Stimulated activated CD4-positive, alpha-beta T cell treated with anti-CD3 and anti-CD28 coated beads, Interleukin-2, amount 100 ng/mL, for 48 hours (primary cell): ENCODE measurements around the gene CTXN1.
A peak's percentile ranks its signal among the peaks of the same experiment; 100 is the strongest.
"Not testable (repeated sequence)": the region's sequence is repeated elsewhere in the genome, so short reads cannot be mapped to it uniquely, and the experiment has no call there.

ENCODE experiments used
- DNase-seq, 2 donors: peaks; one replicate each; pipeline ENCODE4 v3.0.0-alpha.2; 2020

The CTXN1 gene

GRCh38 chr19:7944177-7944761, 18.3 kb upstream of the CTXN1 start:
- peak; percentile 87 to 88 for DNase-seq

GRCh38 chr19:7943444-7944176, 17.7 kb upstream of the CTXN1 start, which contains the start of gene TIMM44:
TSS of gene TIMM44 (minus strand) at chr19:7943666. CDS start at chr19:7943651, 15 bp downstream.
- DNase-seq: peak; percentile 95 to 97

- no peak for DNase-seq
Observed at GRCh38 chr19:7942981-7943443, 17.1 kb upstream of the CTXN1 start.

GRCh38 chr19:7941895-7942596, 16.1 kb upstream of the CTXN1 start:
- no peak for DNase-seq

- no peak for DNase-seq
Observed at GRCh38 chr19:7940841-7941240, 14.9 kb upstream of the CTXN1 start.

- DNase-seq: no peak
Observed at GRCh38 chr19:7934766-7935165, 8.8 kb upstream of the CTXN1 start.

- no peak for DNase-seq
Observed at GRCh38 chr19:7933828-7934725, 8.1 kb upstream of the CTXN1 start.

GRCh38 chr19:7933411-7933810, 7.5 kb upstream of the CTXN1 start:
- DNase-seq: no peak

- DNase-seq: no peak
Observed at GRCh38 chr19:7932930-7933300, 7.0 kb upstream of the CTXN1 start.

GRCh38 chr19:7932276-7932929, 6.5 kb upstream of the CTXN1 start:
- DNase-seq: no peak

GRCh38 chr19:7931221-7932061, 5.5 kb upstream of the CTXN1 start:
- DNase-seq: no peak

- DNase-seq: no peak
Observed at GRCh38 chr19:7930765-7931164, 4.8 kb upstream of the CTXN1 start.

GRCh38 chr19:7930030-7930429, 4.1 kb upstream of the CTXN1 start:
- not testable (repeated sequence) for DNase-seq

- DNase-seq: peak; percentile 44 to 51
Observed at GRCh38 chr19:7928741-7929701, 3.1 kb upstream of the CTXN1 start.

- DNase-seq: no peak
Observed at GRCh38 chr19:7928334-7928706, 2.4 kb upstream of the CTXN1 start.

GRCh38 chr19:7927605-7928333, 1.8 kb upstream of the CTXN1 start:
- no peak for DNase-seq

- no peak for DNase-seq
Observed at GRCh38 chr19:7926727-7927604, 1.0 kb upstream of the CTXN1 start.

- DNase-seq: peak; percentile 74 to 81
Observed at GRCh38 chr19:7925171-7925851, 624 bp downstream of the CTXN1 start.
